HEK293T (cell line): ENCODE data around the gene SLC35G6.

Experiments
- ARNT ChIP-seq: fragments of 450-650 bp; IDR thresholded peaks from 2 replicates; pipeline ENCODE4 v1.6.1; 2017; ENCODE audit warnings: mild to moderate bottlenecking
- BHLHE40 ChIP-seq: fragments of 450-650 bp; IDR thresholded peaks from 2 replicates; pipeline ENCODE4 v1.6.1; 2016; ENCODE audit warnings: mild to moderate bottlenecking, moderate library complexity, borderline replicate concordance
- FOXK2 ChIP-seq: fragments of 450-650 bp; IDR thresholded peaks from 2 replicates; pipeline ENCODE4 v1.6.1; 2016; ENCODE audit warnings: mild to moderate bottlenecking
- FOXM1 ChIP-seq: fragments of 450-650 bp; IDR thresholded peaks from 2 replicates; pipeline ENCODE4 v1.6.1; 2017; ENCODE audit warnings: mild to moderate bottlenecking, borderline replicate concordance
- HDGF ChIP-seq: fragments of 450-650 bp; IDR thresholded peaks from 2 replicates; pipeline ENCODE4 v1.6.1; 2017; ENCODE audit warnings: antibody characterized with exemption, borderline replicate concordance
- TARDBP ChIP-seq: fragments of 450-650 bp; IDR thresholded peaks from 2 replicates; pipeline ENCODE4 v1.6.1; 2016

GRCh38 chr17:7486181-7486580, 4.9 kb downstream of the SLC35G6 start:
- no peak for TF ChIP-seq FOXK2
- TF ChIP-seq ARNT, result no peak
- TF ChIP-seq TARDBP, result no peak
- no peak for TF ChIP-seq BHLHE40
- TF ChIP-seq FOXM1, result no peak
- no peak for TF ChIP-seq HDGF
